Trophoblast cell (in vitro differentiated cells and primary cell): ENCODE measurements around the gene ATP1A1.

Experiments
- DNase-seq, 2 donors: peaks; one replicate each; pipeline ENCODE4 v3.0.0-alpha.2; 2016
- H2AFZ ChIP-seq: 2 replicates; pipeline ENCODE4 v1.6.1; 2013; ENCODE audit warnings: low read length, moderate library complexity, mild to moderate bottlenecking; ENCODE audit not compliant: insufficient read depth, poor library complexity
- H2AK5ac ChIP-seq: 2 replicates; pipeline ENCODE4 v1.6.1; 2013; ENCODE audit warnings: mild to moderate bottlenecking, low read length
- H2BK120ac ChIP-seq: 2 replicates; pipeline ENCODE4 v1.6.1; 2013; ENCODE audit warnings: low read length, mild to moderate bottlenecking, moderate library complexity; ENCODE audit not compliant: insufficient read depth, poor library complexity
- H2BK12ac ChIP-seq: 2 replicates; pipeline ENCODE4 v1.6.1; 2013; ENCODE audit warnings: mild to moderate bottlenecking, low read length, moderate library complexity
- H2BK5ac ChIP-seq: 2 replicates; pipeline ENCODE4 v1.6.1; 2013; ENCODE audit warnings: low read length, low read depth, moderate library complexity, mild to moderate bottlenecking; ENCODE audit not compliant: poor library complexity
- H3K14ac ChIP-seq: 2 replicates; pipeline ENCODE4 v1.6.1; 2013; ENCODE audit warnings: mild to moderate bottlenecking, low read length
- H3K18ac ChIP-seq: 2 replicates; pipeline ENCODE4 v1.6.1; 2013; ENCODE audit warnings: mild to moderate bottlenecking, low read length
- H3K23ac ChIP-seq: 2 replicates; pipeline ENCODE4 v1.6.1; 2013; ENCODE audit warnings: low read length
- H3K27ac ChIP-seq: 2 replicates; pipeline ENCODE4 v1.5.1; 2013; ENCODE audit warnings: low read depth, mild to moderate bottlenecking, inconsistent platforms, low read length, moderate library complexity
- H3K27me3 ChIP-seq: 2 replicates; pipeline ENCODE4 v1.6.1; 2013; ENCODE audit warnings: inconsistent platforms, mild to moderate bottlenecking, low read length, moderate library complexity; ENCODE audit not compliant: insufficient read depth
- H3K36me3 ChIP-seq, 2 experiments: 1 replicate in 1 of 2; 2 replicates in 1 of 2; pipeline ENCODE4 v1.6.1; 2013; ENCODE audit warnings: low read length in 2 of 2, mild to moderate bottlenecking in 2 of 2, moderate library complexity in 1 of 2; ENCODE audit not compliant: insufficient read depth in 2 of 2, control insufficient read depth in 1 of 2
- H3K4ac ChIP-seq: 2 replicates; pipeline ENCODE4 v1.6.1; 2013; ENCODE audit warnings: low read depth, mild to moderate bottlenecking, low read length, moderate library complexity
- H3K4me1 ChIP-seq, 2 experiments: 1 replicate in 1 of 2; 2 replicates in 1 of 2; pipeline ENCODE4 v1.6.1; 2013; ENCODE audit warnings: low read length in 2 of 2, mild to moderate bottlenecking in 2 of 2, moderate library complexity in 1 of 2; ENCODE audit not compliant: insufficient read depth in 2 of 2, control insufficient read depth in 1 of 2
- H3K4me2 ChIP-seq: 2 replicates; pipeline ENCODE4 v1.6.1; 2013; ENCODE audit warnings: inconsistent platforms, mild to moderate bottlenecking, low read length, moderate library complexity
- H3K4me3 ChIP-seq: 2 replicates; pipeline ENCODE4 v1.5.1; 2013; ENCODE audit warnings: mild to moderate bottlenecking, low read depth, low read length, inconsistent platforms
- H3K79me1 ChIP-seq: one replicate; pipeline ENCODE4 v1.6.1; 2013; ENCODE audit warnings: low read length
- H3K79me2 ChIP-seq: 2 replicates; pipeline ENCODE4 v1.6.1; 2013; ENCODE audit warnings: low read length, mild to moderate bottlenecking; ENCODE audit not compliant: control insufficient read depth, insufficient read depth, poor library complexity
- H3K9ac ChIP-seq: 2 replicates; pipeline ENCODE4 v1.6.1; 2013; ENCODE audit warnings: mild to moderate bottlenecking, low read length
- H3K9me3 ChIP-seq: 2 replicates; pipeline ENCODE4 v1.6.1; 2013; ENCODE audit warnings: low read depth, mild to moderate bottlenecking, control low read depth, inconsistent platforms, low read length; ENCODE audit not compliant: insufficient read depth
- H4K12ac ChIP-seq: 2 replicates; pipeline ENCODE4 v1.6.1; 2013; ENCODE audit warnings: low read depth, mild to moderate bottlenecking, low read length, moderate library complexity
- H4K8ac ChIP-seq: 2 replicates; pipeline ENCODE4 v1.6.1; 2013; ENCODE audit warnings: low read depth, mild to moderate bottlenecking, low read length, moderate library complexity
- H4K91ac ChIP-seq: one replicate; pipeline ENCODE4 v1.6.1; 2013; ENCODE audit warnings: low read depth, mild to moderate bottlenecking, low read length, moderate library complexity
- WGBS: extraction: QIAGEN DNeasy Blood & Tissue Kit; methylation state at CpG from one replicate; pipeline ENCODE4 v1.1.7; 2013; ENCODE audit warnings: missing lambda C conversion rate; ENCODE audit not compliant: insufficient read length, insufficient coverage; ENCODE audit errors: extremely low coverage; 5-methylcytosine and 5-hydroxymethylcytosine counted together

The ATP1A1 gene

DNA sequence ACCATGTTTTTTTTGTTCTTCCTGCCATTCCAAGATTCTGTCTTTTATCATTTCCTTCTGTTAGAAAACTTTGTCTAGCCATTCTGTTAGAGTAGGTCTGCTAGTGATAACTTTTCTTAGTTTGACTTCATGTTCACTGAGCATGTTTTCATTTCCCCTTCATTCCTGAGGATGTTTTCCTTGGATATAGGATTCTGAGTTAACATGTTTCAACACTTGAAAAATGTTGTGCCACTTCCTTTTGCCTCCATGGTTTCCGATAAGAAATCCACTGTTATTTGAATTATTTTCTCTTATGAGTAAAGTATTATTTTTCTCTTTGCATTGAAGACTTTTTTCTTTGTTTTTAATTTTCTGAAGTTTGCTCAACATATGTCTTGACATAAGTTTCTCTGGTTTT is 66.7 kb downstream of the ATP1A1 start:
- Histone ChIP-seq H3K79me1 (no peaks in the 10 kb centered on the region), H3K23ac (no peak overlapping the region), H3K4me1 (peaks cover 0 to 4% of the 10 kb centered on the region in 2 experiments), H2BK12ac (no peak overlapping the region), H3K4me2 (no peak overlapping the region), H3K27ac (no peak overlapping the region), H3K18ac (no peak overlapping the region), H3K4ac (no peak overlapping the region), H4K91ac (no peak overlapping the region), H2BK120ac (no peak overlapping the region), H3K14ac (no peak overlapping the region), H3K27me3 (no peaks in the 10 kb centered on the region), H2AK5ac (no peak overlapping the region), H3K36me3 (no peaks in the 10 kb centered on the region), H2BK5ac (no peak overlapping the region), H3K9ac (no peak overlapping the region), H2AFZ (no peak overlapping the region), H4K8ac (no peak overlapping the region), H3K9me3 (no peaks in the 10 kb centered on the region), H3K79me2 (no peaks in the 10 kb centered on the region), H3K4me3 (no peak overlapping the region), H4K12ac (no peak overlapping the region)
- no CpG with 5 or more reads among the region's 1 CpG for WGBS
- DNase-seq: peak in 1 of 2 donors; percentile 32

DNA sequence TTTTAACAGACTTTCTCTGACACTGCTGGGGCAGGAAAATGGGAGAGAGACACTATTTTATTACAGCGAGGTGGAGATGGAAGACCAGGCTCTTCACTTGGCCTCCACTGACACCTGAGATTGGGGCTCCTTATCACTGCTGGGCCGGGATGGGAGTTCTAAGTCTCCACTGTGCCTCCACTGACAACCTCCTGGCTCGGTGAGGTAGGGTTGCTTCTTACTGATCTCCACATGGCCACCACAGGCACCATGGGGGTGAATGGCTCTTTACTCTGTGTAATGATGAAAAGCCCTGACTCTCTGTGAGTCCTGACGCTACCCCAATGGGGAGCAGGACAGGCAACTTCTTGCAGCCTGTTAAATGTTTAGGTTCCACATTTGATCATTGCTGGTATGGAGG is 67.7 kb downstream of the ATP1A1 start:
- Histone ChIP-seq H3K4me1 (peaks cover 0 to 4% of the 10 kb centered on the region in 2 experiments), H3K9ac (no peak overlapping the region)

DNA sequence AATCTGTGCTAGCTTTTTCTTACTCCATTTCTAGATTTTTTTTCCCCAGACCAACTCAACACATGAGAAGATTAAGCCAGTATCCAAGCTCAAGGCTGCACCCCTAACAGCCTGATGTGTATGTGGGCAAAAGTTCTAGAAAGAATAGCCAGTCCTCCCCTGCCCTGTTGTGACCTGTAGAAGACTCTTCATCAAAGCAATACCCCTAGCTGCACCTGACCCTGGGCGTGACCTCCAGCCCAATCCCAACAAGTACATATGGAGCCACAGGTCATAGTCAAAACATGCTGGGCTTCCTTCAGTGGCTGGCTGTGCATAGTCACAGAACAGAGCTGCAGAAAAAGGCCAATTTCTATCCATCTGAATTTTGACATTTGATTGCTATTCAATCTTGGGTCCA is 72.5 kb downstream of the ATP1A1 start:
- Histone ChIP-seq H3K4me1 (peaks cover 11 to 18% of the 10 kb centered on the region in 2 experiments), H3K27ac (no peak overlapping the region), H3K79me1 (peaks cover 4% of the 10 kb centered on the region), H3K4me2 (no peak overlapping the region), H2BK120ac (no peak overlapping the region), H3K4ac (no peak overlapping the region), H4K12ac (no peak overlapping the region), H4K8ac (no peak overlapping the region), H2AFZ (no peak overlapping the region), H3K27me3 (no peaks in the 10 kb centered on the region), H3K18ac (no peak overlapping the region), H2BK5ac (no peak overlapping the region), H3K36me3 (no peaks in the 10 kb centered on the region), H3K23ac (no peak overlapping the region), H4K91ac (no peak overlapping the region), H3K9ac (no peak overlapping the region), H2BK12ac (no peak overlapping the region), H3K4me3 (no peak overlapping the region), H2AK5ac (no peak overlapping the region), H3K14ac (no peak overlapping the region), H3K9me3 (no peaks in the 10 kb centered on the region), H3K79me2 (no peaks in the 10 kb centered on the region)
- WGBS: no CpG with 5 or more reads among the region's 1 CpG
- DNase-seq: no peak

More for the DNA sequence above, 67.7 kb downstream of the ATP1A1 start:
- Histone ChIP-seq H3K79me1 (no peaks in the 10 kb centered on the region), H3K4me2 (no peak overlapping the region), H2BK12ac (no peak overlapping the region), H4K8ac (no peak overlapping the region), H3K23ac (no peak overlapping the region), H3K36me3 (no peaks in the 10 kb centered on the region), H3K18ac (no peak overlapping the region), H4K12ac (no peak overlapping the region), H3K27me3 (no peaks in the 10 kb centered on the region), H3K14ac (no peak overlapping the region), H2AK5ac (no peak overlapping the region), H3K79me2 (no peaks in the 10 kb centered on the region), H3K4ac (no peak overlapping the region), H3K9me3 (no peaks in the 10 kb centered on the region), H2BK120ac (no peak overlapping the region), H2BK5ac (no peak overlapping the region), H4K91ac (no peak overlapping the region), H2AFZ (no peak overlapping the region), H3K4me3 (no peak overlapping the region), H3K27ac (no peak overlapping the region)
- DNase-seq: no peak
- WGBS: no CpG with 5 or more reads among the region's 4 CpGs

DNA sequence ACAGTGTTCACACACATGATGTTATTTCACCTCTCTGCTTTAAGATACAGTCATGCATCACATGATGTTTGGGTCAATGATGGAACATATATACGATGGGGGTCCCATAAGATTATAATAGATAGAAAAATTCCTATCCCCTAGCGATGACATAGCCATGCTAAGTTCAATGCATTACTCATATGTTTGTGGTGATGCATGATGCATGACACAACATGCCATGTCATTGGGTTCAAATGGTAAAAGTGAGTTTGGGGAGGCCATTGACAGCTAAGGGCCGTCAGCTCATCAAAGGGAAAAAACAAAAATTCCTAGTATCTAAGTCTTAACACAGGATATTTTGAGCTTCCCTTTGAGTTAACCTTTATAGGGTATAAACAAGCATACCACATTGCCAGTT is 73.6 kb downstream of the ATP1A1 start:
- Histone ChIP-seq H3K36me3 (no peaks in the 10 kb centered on the region), H3K4ac (no peak overlapping the region), H3K79me2 (no peaks in the 10 kb centered on the region), H3K9ac (no peak overlapping the region), H2AK5ac (no peak overlapping the region), H3K9me3 (no peaks in the 10 kb centered on the region), H2AFZ (no peak overlapping the region), H4K8ac (no peak overlapping the region), H4K12ac (no peak overlapping the region), H3K23ac (no peak overlapping the region), H2BK5ac (no peak overlapping the region), H2BK12ac (no peak overlapping the region), H3K14ac (no peak overlapping the region), H2BK120ac (no peak overlapping the region), H3K4me2 (no peak overlapping the region), H3K27me3 (no peaks in the 10 kb centered on the region), H3K27ac (no peak overlapping the region), H3K18ac (no peak overlapping the region), H3K4me1 (peaks cover 11 to 20% of the 10 kb centered on the region in 2 experiments), H3K4me3 (no peak overlapping the region), H3K79me1 (peaks cover 6% of the 10 kb centered on the region), H4K91ac (no peak overlapping the region)
- WGBS: no CpG with 5 or more reads among the region's 3 CpGs
- DNase-seq: no peak
